SK-N-SH (cell line): Measurements from ENCODE around the gene SERPINI1. TPM values are rescaled to one million over a fixed set of nuclear protein-coding genes. Genes with fewer than 3 reads are reported as not detected.

Experiments
- CTCF ChIA-PET: fragments of 300-600, 350-600 bp; formaldehyde crosslinking; extraction: SDS; loops from one replicate; lab custom pipeline; 2021; lab: Yijun Ruan, JAX
- POLR2A ChIA-PET: fragments of 350-600 bp; sonication (Branson Sonifier 250); formaldehyde crosslinking; extraction: SDS; loops from one replicate; lab custom pipeline; 2020; ENCODE audit warnings: antibody characterized with exemption, inconsistent platforms; lab: Yijun Ruan, JAX
- DNase-seq: peaks from one replicate; pipeline ENCODE4 v3.0.0; 2012
- H2AFZ ChIP-seq: fragments of 200-600 bp; sonication (generic); 2 replicates; pipeline ENCODE4 v1.8.1; 2016; ENCODE audit warnings: antibody characterized with exemption, mild to moderate bottlenecking, low read depth
- H3F3A ChIP-seq: fragments of 200-600 bp; sonication (generic); replicated peaks from 2 replicates; pipeline ENCODE3; 2016; ENCODE audit warnings: antibody characterized with exemption, mild to moderate bottlenecking; ENCODE audit not compliant: insufficient read depth
- H3K27ac ChIP-seq, 2 experiments: fragments of 200-500 bp in 1 of 2; fragments of 200-600 bp in 1 of 2; sonication (Bioruptor generic) in 1 of 2; sonication (generic), shearing (Covaris generic) in 1 of 2; 2 replicates each; pipeline versions ENCODE4 v1.5.1 to v1.6.1; 2014 to 2016; ENCODE audit warnings: low read depth in 2 of 2, inconsistent platforms in 1 of 2, low read length in 1 of 2, mild to moderate bottlenecking in 1 of 2, mixed read lengths in 1 of 2
- H3K27me3 ChIP-seq: fragments of 200-600 bp; sonication (generic), shearing (Covaris generic); 2 replicates; pipeline ENCODE4 v1.6.1; 2016; ENCODE audit warnings: mixed run types; ENCODE audit not compliant: insufficient read depth
- H3K36me3 ChIP-seq, 2 experiments: fragments of 200-500 bp in 1 of 2; fragments of 200-600 bp in 1 of 2; sonication (Bioruptor generic) in 1 of 2; sonication (generic) in 1 of 2; replicated peaks in 1 of 2; 2 replicates each; pipeline versions ENCODE3 to v1.5.1; 2014 to 2016; ENCODE audit warnings: low read length in 1 of 2, mild to moderate bottlenecking in 1 of 2; ENCODE audit not compliant: insufficient read depth in 2 of 2, control insufficient read depth in 1 of 2
- H3K4me1 ChIP-seq, 2 experiments: fragments of 200-500 bp in 1 of 2; fragments of 200-600 bp in 1 of 2; sonication (Bioruptor generic) in 1 of 2; sonication (generic), shearing (Covaris generic) in 1 of 2; 2 replicates each; pipeline versions ENCODE4 v1.5.1 to v1.6.1; 2014 to 2016; ENCODE audit warnings: low read depth in 1 of 2, low read length in 1 of 2, mixed run types in 1 of 2; ENCODE audit not compliant: insufficient read depth in 2 of 2, control insufficient read depth in 1 of 2
- H3K4me2 ChIP-seq: fragments of 200-600 bp; sonication (generic), shearing (Covaris generic); 2 replicates; pipeline ENCODE4 v1.6.1; 2017; ENCODE audit warnings: mixed run types
- H3K4me3 ChIP-seq, 2 experiments: fragments of 200-500 bp in 1 of 2; fragments of 200-600 bp in 1 of 2; sonication (Bioruptor generic) in 1 of 2; sonication (generic), shearing (Covaris generic) in 1 of 2; 2 replicates each; pipeline versions ENCODE4 v1.5.1 to v1.8.1; 2014 to 2016; ENCODE audit warnings: low read depth in 2 of 2, inconsistent platforms in 1 of 2, low read length in 1 of 2, mild to moderate bottlenecking in 1 of 2, mixed read lengths in 1 of 2, moderate library complexity in 1 of 2
- H3K79me2 ChIP-seq: fragments of 200-600 bp; sonication (generic); 2 replicates; pipeline ENCODE4 v1.8.1; 2017; ENCODE audit warnings: mild to moderate bottlenecking; ENCODE audit not compliant: insufficient read depth
- H3K9ac ChIP-seq: fragments of 200-600 bp; sonication (generic); 2 replicates; pipeline ENCODE4 v1.6.1; 2017; ENCODE audit warnings: mixed run types
- H3K9me2 ChIP-seq: fragments of 200-600 bp; sonication (generic); 2 replicates; pipeline ENCODE4 v1.6.1; 2017; ENCODE audit warnings: mixed run types
- H3K9me3 ChIP-seq: fragments of 200-600 bp; sonication (generic); 2 replicates; pipeline ENCODE4 v1.6.1; 2017; ENCODE audit warnings: mixed run types, mild to moderate bottlenecking, moderate library complexity
- H4K20me1 ChIP-seq: fragments of 200-600 bp; sonication (generic); 2 replicates; pipeline ENCODE4 v1.6.1; 2017; ENCODE audit warnings: mild to moderate bottlenecking, mixed run types; ENCODE audit not compliant: insufficient read depth
- CHD2 ChIP-seq: fragments of 150-350 bp; IDR thresholded peaks from 2 replicates; pipeline ENCODE4 v1.6.1; 2018; ENCODE audit warnings: low read length; ENCODE audit not compliant: partially characterized antibody
- ELF1 ChIP-seq: IDR thresholded peaks from 2 replicates; pipeline ENCODE4 v1.4.0; 2012
- EP300 ChIP-seq, 2 experiments: IDR thresholded peaks; 2 replicates each; pipeline versions ENCODE4 v1.4.0 to v1.6.1; 2012; ENCODE audit warnings: borderline replicate concordance in 1 of 2, low read depth in 1 of 2, low read length in 1 of 2
- FOSL2 ChIP-seq: IDR thresholded peaks from 2 replicates; pipeline ENCODE4 v1.4.0; 2012; ENCODE audit warnings: low read depth, mild to moderate bottlenecking, moderate library complexity, borderline replicate concordance
- FOXJ3 ChIP-seq: sonication (generic); formaldehyde crosslinking; IDR thresholded peaks from 2 replicates; pipeline ENCODE4 v1.5.1; 2020; ENCODE audit warnings: mild to moderate bottlenecking, missing genetic modification reagents
- GABPA ChIP-seq: IDR thresholded peaks from 2 replicates; pipeline ENCODE4 v1.4.0; 2012; ENCODE audit warnings: low read depth, mild to moderate bottlenecking
- MEF2A ChIP-seq: IDR thresholded peaks from 2 replicates; pipeline ENCODE4 v1.4.0; 2012; ENCODE audit warnings: low read depth, borderline replicate concordance
- NFIC ChIP-seq: IDR thresholded peaks from 2 replicates; pipeline ENCODE4 v1.4.0; 2012; ENCODE audit warnings: borderline replicate concordance
- NRF1 ChIP-seq: IDR thresholded peaks from 2 replicates; pipeline ENCODE4 v1.6.1; 2012; ENCODE audit warnings: low read depth, mild to moderate bottlenecking, low read length
- POLR2AphosphoS5 ChIP-seq: IDR thresholded peaks from 2 replicates; pipeline ENCODE4 v1.6.1; 2012; ENCODE audit warnings: low read depth, low read length
- RAD21 ChIP-seq: IDR thresholded peaks from 2 replicates; pipeline ENCODE4 v1.6.1; 2012; ENCODE audit warnings: mild to moderate bottlenecking, low read length
- RFX5 ChIP-seq: IDR thresholded peaks from 2 replicates; pipeline ENCODE4 v1.6.1; 2012; ENCODE audit warnings: mild to moderate bottlenecking, improper control_type of control experiment, low read length
- RXRA ChIP-seq: IDR thresholded peaks from 2 replicates; pipeline ENCODE4 v1.4.0; 2012; ENCODE audit warnings: low read depth, mild to moderate bottlenecking, borderline replicate concordance
- SIN3A ChIP-seq: IDR thresholded peaks from 2 replicates; pipeline ENCODE4 v1.6.1; 2012; ENCODE audit warnings: low read depth, mild to moderate bottlenecking, low read length, moderate library complexity, borderline replicate concordance
- SMC3 ChIP-seq: IDR thresholded peaks from 2 replicates; pipeline ENCODE4 v1.6.1; 2012; ENCODE audit warnings: low read depth, low read length, improper control_type of control experiment
- TAF1 ChIP-seq: IDR thresholded peaks from 2 replicates; pipeline ENCODE4 v1.6.1; 2012; ENCODE audit warnings: low read depth, mild to moderate bottlenecking, low read length, moderate library complexity, borderline replicate concordance
- TCF12 ChIP-seq: IDR thresholded peaks from 2 replicates; pipeline ENCODE4 v1.4.0; 2012
- TEAD4 ChIP-seq: IDR thresholded peaks from 2 replicates; pipeline ENCODE4 v1.4.0; 2012; ENCODE audit warnings: mild to moderate bottlenecking, borderline replicate concordance; ENCODE audit not compliant: insufficient read depth
- YY1 ChIP-seq: IDR thresholded peaks from 2 replicates; pipeline ENCODE4 v1.4.0; 2012; ENCODE audit warnings: low read depth, mild to moderate bottlenecking
- WGBS: methylation state at CpG from one replicate; pipeline ENCODE4 v1.1.6; 2017; ENCODE audit warnings: low lambda C conversion rate; 5-methylcytosine and 5-hydroxymethylcytosine counted together
- polyA plus RNA-seq, 3 experiments: library from polyadenylated mRNA; depleted of rRNA; stranded (reverse); fragments of >200 nt; gene quantifications; 2 replicates each; pipeline ENCODE4 v1.2.3, GENCODE V29; 2012
- TF ChIP-seq, protein P1 (sequence below): IDR thresholded peaks from 2 replicates; pipeline ENCODE4 v1.4.0; 2012; ENCODE audit warnings: low read depth
- TF ChIP-seq, protein P2 (sequence below): IDR thresholded peaks from 2 replicates; pipeline ENCODE4 v1.4.0; 2012; ENCODE audit warnings: low read depth, borderline replicate concordance
- TF ChIP-seq, protein P3 (sequence below): IDR thresholded peaks from 2 replicates; pipeline ENCODE4 v1.6.1; 2012; ENCODE audit warnings: mild to moderate bottlenecking, low read depth, low read length, moderate library complexity

The SERPINI1 gene
- polyA plus RNA-seq, 1 of the 3 experiments (the other 2 are of a cell fraction): 1.9 TPM

DNA sequence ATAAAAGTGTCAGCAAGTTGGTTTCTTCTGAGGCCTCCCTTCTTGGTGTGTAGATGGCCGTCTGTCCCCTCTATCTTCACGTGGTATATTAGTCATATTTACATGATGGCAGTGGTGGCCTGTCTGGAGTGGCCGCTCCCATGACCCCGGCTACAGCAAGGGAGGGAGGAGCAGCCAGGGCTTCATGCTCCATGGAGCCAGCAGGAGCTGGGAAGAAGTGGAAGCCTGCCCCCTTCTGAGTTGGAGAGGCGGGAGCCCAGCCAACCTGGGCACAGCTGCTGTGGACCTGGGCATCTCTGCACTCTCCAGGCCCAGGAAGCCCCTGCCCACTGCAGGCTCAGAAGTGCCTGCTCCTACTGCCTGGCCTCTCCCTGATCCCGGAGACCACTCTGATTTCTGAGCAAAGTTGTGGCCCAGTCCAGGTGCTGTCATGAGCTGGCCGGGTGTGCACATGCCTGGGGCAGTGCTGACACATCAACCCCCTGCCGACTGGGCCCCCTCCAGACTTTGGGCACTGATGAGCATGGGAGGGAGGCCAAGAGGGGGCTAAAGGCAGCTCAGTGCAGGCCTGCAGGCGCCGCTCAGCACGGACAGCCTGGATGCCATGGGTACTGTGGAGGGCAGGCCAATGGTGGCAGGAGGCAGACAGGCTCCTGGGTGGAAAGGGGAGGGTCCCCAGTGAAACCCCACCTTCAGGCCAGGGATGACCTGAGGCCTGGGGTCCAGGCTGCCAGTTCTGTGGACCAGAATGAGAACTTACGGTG lies 84.8 kb downstream of the SERPINI1 start:
- no peaks in the 10 kb centered on the region for H3K9me2 ChIP-seq
- H2AFZ ChIP-seq: no peak overlapping the region
- no peaks in the 10 kb centered on the region; a peak in 1 of 4 replicates for H3K4me1 ChIP-seq
- H3K9me3 ChIP-seq: no peaks in the 10 kb centered on the region
- no peaks in the 10 kb centered on the region for H3K27me3 ChIP-seq
- no peak for TF ChIP-seq TCF12
- no peak for TF ChIP-seq NFIC
- no peak for TF ChIP-seq RXRA
- no peak for TF ChIP-seq EP300 (IDR thresholded peaks at IDR 0.05; ENCODE audit: borderline replicate concordance in 1 of 2, low read depth in 1 of 2, low read length in 1 of 2)
- no peak overlapping the region for H3K27ac ChIP-seq
- no peaks in the 10 kb centered on the region for H3F3A ChIP-seq
- no peak for DNase-seq
- H3K9ac ChIP-seq: no peak overlapping the region
- no peaks in the 10 kb centered on the region for H3K36me3 ChIP-seq
- ChIA-PET POLR2A (no interaction called here), CTCF (interaction anchor here (1.0 kb wide), 1 partner anchor 27 kb away, joined by 3 read pairs; no protein-coding TSS in a partner anchor)
- no peaks in the 10 kb centered on the region for H4K20me1 ChIP-seq
- H3K79me2 ChIP-seq: no peaks in the 10 kb centered on the region
- H3K4me3 ChIP-seq: no peak overlapping the region
- 80% methylated on average over 9 of the region's 12 CpGs for WGBS
- H3K4me2 ChIP-seq: no peak overlapping the region

DNA sequence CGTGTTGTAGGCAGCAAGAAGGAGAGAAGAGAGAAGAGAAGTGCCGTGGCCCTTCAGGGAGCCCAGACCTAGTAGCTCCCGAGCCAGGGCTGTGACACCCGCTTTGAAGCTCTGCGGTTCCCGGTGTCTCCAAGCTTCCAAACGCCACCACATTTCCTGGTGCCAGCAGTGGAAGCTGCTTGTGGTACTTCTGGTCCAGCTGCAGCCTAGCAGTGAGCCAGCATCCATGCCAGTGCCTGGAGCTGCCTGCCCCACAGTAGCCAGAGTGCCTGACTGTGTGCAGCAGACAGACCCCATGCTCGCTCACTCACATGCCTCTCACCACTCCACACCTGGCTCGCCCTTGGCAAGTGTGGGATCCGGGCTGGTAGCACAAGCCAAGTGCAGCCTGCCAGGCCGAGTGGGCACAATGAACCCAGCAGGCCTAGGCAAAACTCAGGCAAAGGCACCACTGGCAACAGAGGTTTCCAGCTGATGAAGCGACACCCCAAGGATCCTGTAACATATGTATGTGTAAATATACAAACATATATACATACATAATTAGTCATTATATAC lies 85.8 kb downstream of the SERPINI1 start:
- H3K9me3 ChIP-seq: no peaks in the 10 kb centered on the region
- no peaks in the 10 kb centered on the region; a peak in 1 of 4 replicates for H3K4me1 ChIP-seq
- no peaks in the 10 kb centered on the region for H4K20me1 ChIP-seq
- H3K9ac ChIP-seq: no peak overlapping the region
- H3K27ac ChIP-seq: no peak overlapping the region
- no peak overlapping the region for H2AFZ ChIP-seq
- CTCF ChIA-PET: interaction anchor here (1.0 kb wide), 1 partner anchor 28 kb away, joined by 3 read pairs; no protein-coding TSS in a partner anchor
- no peak for DNase-seq
- WGBS: 77% methylated on average over 11 of the region's 12 CpGs
- no peaks in the 10 kb centered on the region for H3K9me2 ChIP-seq
- no peak for TF ChIP-seq RAD21
- TF ChIP-seq MEF2A: no peak
- TF ChIP-seq NRF1: no peak
- no peak for TF ChIP-seq ELF1
- TF ChIP-seq GABPA: no peak
- TF ChIP-seq TAF1: no peak
- TF ChIP-seq SIN3A: no peak
- TF ChIP-seq FOSL2: no peak
- no peak for TF ChIP-seq TEAD4
- TF ChIP-seq RXRA: no peak
- TF ChIP-seq, protein P1, sequence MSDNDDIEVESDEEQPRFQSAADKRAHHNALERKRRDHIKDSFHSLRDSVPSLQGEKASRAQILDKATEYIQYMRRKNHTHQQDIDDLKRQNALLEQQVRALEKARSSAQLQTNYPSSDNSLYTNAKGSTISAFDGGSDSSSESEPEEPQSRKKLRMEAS: no peak
- no peak for TF ChIP-seq YY1
- TF ChIP-seq, protein P2, sequence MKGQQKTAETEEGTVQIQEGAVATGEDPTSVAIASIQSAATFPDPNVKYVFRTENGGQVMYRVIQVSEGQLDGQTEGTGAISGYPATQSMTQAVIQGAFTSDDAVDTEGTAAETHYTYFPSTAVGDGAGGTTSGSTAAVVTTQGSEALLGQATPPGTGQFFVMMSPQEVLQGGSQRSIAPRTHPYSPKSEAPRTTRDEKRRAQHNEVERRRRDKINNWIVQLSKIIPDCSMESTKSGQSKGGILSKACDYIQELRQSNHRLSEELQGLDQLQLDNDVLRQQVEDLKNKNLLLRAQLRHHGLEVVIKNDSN: no peak
- TF ChIP-seq FOXJ3 (CRISPR knock-in tag): no peak
- TF ChIP-seq, protein P3, sequence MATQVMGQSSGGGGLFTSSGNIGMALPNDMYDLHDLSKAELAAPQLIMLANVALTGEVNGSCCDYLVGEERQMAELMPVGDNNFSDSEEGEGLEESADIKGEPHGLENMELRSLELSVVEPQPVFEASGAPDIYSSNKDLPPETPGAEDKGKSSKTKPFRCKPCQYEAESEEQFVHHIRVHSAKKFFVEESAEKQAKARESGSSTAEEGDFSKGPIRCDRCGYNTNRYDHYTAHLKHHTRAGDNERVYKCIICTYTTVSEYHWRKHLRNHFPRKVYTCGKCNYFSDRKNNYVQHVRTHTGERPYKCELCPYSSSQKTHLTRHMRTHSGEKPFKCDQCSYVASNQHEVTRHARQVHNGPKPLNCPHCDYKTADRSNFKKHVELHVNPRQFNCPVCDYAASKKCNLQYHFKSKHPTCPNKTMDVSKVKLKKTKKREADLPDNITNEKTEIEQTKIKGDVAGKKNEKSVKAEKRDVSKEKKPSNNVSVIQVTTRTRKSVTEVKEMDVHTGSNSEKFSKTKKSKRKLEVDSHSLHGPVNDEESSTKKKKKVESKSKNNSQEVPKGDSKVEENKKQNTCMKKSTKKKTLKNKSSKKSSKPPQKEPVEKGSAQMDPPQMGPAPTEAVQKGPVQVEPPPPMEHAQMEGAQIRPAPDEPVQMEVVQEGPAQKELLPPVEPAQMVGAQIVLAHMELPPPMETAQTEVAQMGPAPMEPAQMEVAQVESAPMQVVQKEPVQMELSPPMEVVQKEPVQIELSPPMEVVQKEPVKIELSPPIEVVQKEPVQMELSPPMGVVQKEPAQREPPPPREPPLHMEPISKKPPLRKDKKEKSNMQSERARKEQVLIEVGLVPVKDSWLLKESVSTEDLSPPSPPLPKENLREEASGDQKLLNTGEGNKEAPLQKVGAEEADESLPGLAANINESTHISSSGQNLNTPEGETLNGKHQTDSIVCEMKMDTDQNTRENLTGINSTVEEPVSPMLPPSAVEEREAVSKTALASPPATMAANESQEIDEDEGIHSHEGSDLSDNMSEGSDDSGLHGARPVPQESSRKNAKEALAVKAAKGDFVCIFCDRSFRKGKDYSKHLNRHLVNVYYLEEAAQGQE: no peak
- TF ChIP-seq POLR2AphosphoS5: no peak
- TF ChIP-seq CHD2: no peak
- TF ChIP-seq SMC3: no peak
- TF ChIP-seq RFX5: no peak
- no peaks in the 10 kb centered on the region for H3K27me3 ChIP-seq
- H3K79me2 ChIP-seq: no peaks in the 10 kb centered on the region
- H3F3A ChIP-seq: no peaks in the 10 kb centered on the region
- no peak overlapping the region for H3K4me3 ChIP-seq
- POLR2A ChIA-PET: no interaction called here
- no peaks in the 10 kb centered on the region for H3K36me3 ChIP-seq
- no peak overlapping the region for H3K4me2 ChIP-seq
